ENCODE measurements around the gene TMEM145.

Gene TMEM145

DNA sequence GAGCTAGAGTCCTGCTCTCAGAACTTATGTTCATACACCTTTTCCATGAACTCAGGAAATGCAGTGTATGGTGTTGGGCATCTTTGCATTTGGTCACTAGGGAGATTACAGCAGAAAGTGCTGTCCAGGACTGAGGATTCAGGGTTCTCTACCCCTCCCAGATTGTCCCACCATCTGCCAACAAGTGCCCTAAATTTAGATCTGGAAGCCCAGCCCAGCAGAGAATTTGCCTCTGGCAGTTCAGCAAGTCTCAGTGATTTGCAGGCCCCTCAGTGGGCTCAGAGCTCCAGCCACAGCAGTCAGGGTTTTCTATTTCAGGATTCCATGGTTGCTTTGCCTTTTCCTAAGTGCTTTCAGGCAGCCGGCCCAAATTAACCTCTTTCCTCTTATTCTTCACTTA, 53.6 kb downstream of the TMEM145 start:
- DNase-seq = no peak

DNA sequence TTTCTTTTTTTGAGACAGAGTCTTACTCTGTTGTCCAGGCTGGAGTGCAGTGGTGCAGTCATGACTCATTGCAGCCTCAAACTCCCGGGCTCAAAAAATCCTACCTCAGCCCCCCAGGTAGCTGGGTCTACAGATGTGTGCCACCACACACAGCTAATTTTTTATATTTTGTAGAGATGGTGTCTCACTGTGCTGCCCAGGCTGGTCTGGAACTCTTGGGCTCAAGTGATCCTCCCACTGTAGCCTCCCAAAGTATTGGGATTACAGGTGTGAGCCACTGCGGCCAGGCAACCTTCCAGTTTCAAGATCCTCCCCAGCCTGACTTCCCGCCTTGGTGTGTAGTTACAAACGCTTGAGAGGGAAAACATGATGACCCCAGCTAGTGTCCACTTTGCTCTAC, 54.8 kb downstream of the TMEM145 start:
- no peak for DNase-seq

DNA sequence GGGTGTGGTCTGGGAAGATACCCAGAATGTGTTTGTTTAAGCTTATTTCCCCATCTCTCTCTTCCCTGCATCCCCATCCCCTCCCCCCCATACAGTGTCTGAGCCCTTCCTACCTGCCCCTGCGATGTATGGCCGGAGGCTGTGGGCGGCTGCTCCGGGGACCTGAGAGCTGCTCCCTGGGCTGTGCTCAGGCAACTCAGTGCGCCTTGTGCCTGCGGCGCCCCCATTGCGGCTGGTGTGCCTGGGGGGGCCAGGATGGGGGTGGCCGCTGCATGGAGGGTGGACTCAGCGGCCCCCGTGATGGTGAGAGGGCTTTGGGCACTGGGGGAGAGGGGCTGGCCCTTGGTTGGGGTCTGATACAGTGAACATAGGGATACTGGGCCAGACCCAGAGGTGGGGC, 55.3 kb downstream of the TMEM145 start:
- no peak for DNase-seq

GRCh38 chr19:42368765-42369164, 55.7 kb downstream of the TMEM145 start:
- DNase-seq = no peak

GRCh38 chr19:42369433-42370067, 56.4 kb downstream of the TMEM145 start:
- DNase-seq = no peak

DNA sequence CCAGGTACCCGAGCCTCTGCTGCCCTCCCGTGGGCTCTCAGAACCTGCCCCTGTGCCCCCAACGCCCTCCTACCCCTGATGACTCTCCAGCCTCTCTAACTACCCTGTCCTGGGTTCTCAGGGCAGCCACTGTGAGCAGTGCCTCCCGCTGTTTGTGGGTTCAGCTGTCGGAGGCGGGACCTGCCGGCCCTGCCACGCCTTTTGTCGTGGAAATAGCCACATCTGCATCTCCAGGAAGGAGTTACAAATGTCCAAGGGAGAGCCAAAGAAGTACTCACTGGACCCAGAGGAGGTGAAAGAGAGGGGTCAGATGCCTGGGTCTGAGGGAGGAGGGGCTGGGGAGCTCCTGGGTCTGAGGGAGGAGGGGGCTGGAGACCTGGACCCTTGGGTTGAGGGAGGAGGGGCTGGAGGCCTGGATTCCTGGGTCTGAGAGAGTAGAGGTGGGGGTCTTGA, 57.0 kb downstream of the TMEM145 start:
- no peak for DNase-seq

DNA sequence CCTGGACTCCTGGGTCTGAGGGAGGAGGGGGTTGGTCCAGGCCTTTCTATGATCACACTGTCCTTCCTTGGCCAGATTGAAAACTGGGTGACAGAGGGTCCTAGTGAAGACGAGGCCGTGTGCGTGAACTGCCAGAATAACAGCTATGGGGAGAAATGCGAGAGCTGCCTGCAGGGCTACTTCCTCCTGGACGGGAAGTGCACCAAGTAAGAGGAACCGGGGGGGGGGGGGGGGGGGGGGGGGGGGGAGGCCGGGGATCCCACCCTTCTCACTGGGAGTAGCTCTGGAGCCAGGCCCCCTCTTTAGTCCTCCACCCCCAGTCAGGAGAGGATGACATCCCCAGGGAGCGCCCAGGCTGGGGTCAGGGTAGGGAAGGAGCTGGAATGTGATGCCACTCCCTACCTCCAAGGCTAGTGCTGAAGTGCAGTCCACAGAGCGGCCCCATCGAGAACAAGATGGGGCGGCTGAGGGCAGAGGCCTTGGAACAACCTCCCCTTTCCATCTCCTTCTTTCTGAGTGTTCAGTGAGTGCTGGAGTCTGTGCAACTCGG, 57.6 kb downstream of the TMEM145 start:
- DNase-seq = no peak
